Fibroblast of villous mesenchyme (primary cell): ENCODE results near the gene GRM7. TPM values are rescaled to one million over a fixed set of nuclear protein-coding genes. Genes with fewer than 3 reads are reported as not detected.

Source experiments
- DNase-seq: peaks from one replicate; pipeline ENCODE4 v3.0.0-alpha.2; 2010; ENCODE audit warnings: low read depth
- H3K4me3 ChIP-seq: 2 replicates; pipeline ENCODE4 v1.5.1; 2011; ENCODE audit warnings: low read depth, mild to moderate bottlenecking, low read length
- total RNA-seq: library from RNA; depleted of rRNA; stranded (reverse); fragments of >200 nt; gene quantifications from 2 replicates; pipeline ENCODE4 v1.2.3, GENCODE V29; 2012
- TF ChIP-seq, protein P1 (sequence below): IDR thresholded peaks from 2 replicates; pipeline ENCODE4 v1.5.1; 2012; ENCODE audit warnings: low read depth, mild to moderate bottlenecking, low read length; ENCODE audit not compliant: insufficient read depth

GRM7 gene
- total RNA-seq, 1 donor = not detected

GRCh38 chr3:7659079-7659478, 798.2 kb downstream of the GRM7 start:
- H3K4me3 ChIP-seq = no peak overlapping the region
- TF ChIP-seq, protein P1, sequence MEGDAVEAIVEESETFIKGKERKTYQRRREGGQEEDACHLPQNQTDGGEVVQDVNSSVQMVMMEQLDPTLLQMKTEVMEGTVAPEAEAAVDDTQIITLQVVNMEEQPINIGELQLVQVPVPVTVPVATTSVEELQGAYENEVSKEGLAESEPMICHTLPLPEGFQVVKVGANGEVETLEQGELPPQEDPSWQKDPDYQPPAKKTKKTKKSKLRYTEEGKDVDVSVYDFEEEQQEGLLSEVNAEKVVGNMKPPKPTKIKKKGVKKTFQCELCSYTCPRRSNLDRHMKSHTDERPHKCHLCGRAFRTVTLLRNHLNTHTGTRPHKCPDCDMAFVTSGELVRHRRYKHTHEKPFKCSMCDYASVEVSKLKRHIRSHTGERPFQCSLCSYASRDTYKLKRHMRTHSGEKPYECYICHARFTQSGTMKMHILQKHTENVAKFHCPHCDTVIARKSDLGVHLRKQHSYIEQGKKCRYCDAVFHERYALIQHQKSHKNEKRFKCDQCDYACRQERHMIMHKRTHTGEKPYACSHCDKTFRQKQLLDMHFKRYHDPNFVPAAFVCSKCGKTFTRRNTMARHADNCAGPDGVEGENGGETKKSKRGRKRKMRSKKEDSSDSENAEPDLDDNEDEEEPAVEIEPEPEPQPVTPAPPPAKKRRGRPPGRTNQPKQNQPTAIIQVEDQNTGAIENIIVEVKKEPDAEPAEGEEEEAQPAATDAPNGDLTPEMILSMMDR = no peak
- no peak for DNase-seq

- TF ChIP-seq, protein P1 = no peak
- DNase-seq = no peak
- H3K4me3 ChIP-seq = no peak overlapping the region
Observed at GRCh38 chr3:7663771-7664170, 802.9 kb downstream of the GRM7 start.

DNA sequence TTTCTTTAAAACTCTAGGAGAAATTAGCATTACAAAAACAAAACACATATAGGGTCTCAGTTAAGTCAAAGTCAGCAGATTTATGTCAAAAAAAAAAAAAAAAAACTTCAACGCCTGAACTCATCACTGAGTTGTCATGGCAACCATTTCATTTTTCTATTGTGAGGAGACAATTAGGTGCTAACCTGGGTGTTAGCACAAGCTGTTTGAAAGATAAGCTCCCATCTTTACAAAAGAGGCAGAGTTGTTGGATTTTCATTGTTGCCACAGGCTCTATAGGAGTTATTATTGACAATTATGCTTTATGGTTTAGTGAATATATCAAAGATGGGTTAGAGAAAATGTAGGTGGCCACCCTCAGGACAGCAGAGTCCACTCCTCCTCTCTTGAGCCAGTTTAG, 806.9 kb downstream of the GRM7 start:
- no peak overlapping the region for H3K4me3 ChIP-seq
- TF ChIP-seq, protein P1 = no peak
- DNase-seq = no peak

DNA sequence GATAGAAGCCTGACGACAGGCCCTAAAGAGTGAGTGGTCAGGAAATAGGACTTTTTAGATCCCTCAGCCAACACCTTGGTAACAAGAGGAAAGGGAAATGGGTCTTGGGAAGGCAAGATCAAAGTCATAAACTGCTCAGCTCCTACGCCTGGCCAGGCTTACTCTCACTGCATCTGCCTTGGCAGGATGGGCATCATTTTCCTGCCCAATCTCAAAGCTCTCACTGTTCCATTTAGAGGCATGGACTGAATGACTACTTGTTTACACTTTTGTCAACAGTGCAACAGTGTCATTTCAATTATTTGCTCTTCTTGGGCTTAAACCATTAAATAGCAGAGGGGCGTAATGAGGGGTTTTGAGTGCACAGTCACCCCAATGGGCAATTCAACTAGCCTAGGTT, 808.7 kb downstream of the GRM7 start:
- TF ChIP-seq, protein P1 = no peak
- DNase-seq = no peak
- no peak overlapping the region for H3K4me3 ChIP-seq

GRCh38 chr3:7678521-7678920, 817.6 kb downstream of the GRM7 start:
- no peak overlapping the region for H3K4me3 ChIP-seq
- TF ChIP-seq, protein P1 = no peak
- DNase-seq = no peak

DNA sequence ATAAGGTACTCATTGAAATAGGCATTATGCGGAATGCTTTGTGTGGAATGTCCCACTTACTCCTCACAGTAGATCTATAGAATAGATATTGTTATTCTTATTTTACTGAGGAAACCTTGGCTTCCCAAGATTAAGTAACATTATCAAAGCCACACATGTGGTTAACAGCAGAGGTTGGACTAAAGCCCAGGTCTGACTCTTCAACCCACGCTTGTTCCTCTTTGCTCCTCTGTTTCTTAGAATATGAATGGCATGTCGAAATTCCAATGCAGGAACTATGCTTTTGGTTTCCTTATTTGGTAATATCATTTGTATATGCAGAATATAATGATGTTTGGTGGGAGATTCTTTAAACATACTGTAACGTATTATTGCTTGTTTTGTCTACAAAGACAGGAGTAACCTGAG, 821.9 kb downstream of the GRM7 start:
- TF ChIP-seq, protein P1 = no peak
- no peak overlapping the region for H3K4me3 ChIP-seq
- DNase-seq = peak; percentile 75

GRCh38 chr3:7683426-7683825, 822.5 kb downstream of the GRM7 start:
- H3K4me3 ChIP-seq = no peak overlapping the region
- DNase-seq = peak; percentile 12
- TF ChIP-seq, protein P1 = no peak
